CD8-positive, alpha-beta memory T cell (primary cell): ENCODE measurements around the gene PTPN14. TPM values are rescaled to one million over a fixed set of nuclear protein-coding genes. Genes with fewer than 3 reads are reported as not detected.

Source experiments
- CTCF ChIA-PET: fragments of 350-600 bp; sonication (Branson Sonifier 250); formaldehyde crosslinking; loops from one replicate; lab custom pipeline; 2021; ENCODE audit warnings: antibody characterized with exemption; lab: Charles Lee
- POLR2A ChIA-PET: fragments of 350-600 bp; sonication (Branson Sonifier 250); formaldehyde crosslinking; loops from one replicate; lab custom pipeline; 2021; ENCODE audit warnings: antibody characterized with exemption; lab: Charles Lee
- DNase-seq, 5 donors: peaks; one replicate each; pipeline versions ENCODE4 v3.0.0 to v3.0.0-alpha.2; 2020 to 2022; ENCODE audit warnings: mixed read lengths in 1 of 5
- H3K27ac ChIP-seq: one replicate; pipeline ENCODE4 v1.7.0; 2013; ENCODE audit warnings: low read depth, mild to moderate bottlenecking, low read length, moderate library complexity
- H3K27me3 ChIP-seq: 2 replicates; pipeline ENCODE4 v1.7.0; 2013; ENCODE audit warnings: low read length, mild to moderate bottlenecking; ENCODE audit not compliant: insufficient read depth, poor library complexity, severe bottlenecking
- H3K36me3 ChIP-seq: 2 replicates; pipeline ENCODE4 v1.7.0; 2013; ENCODE audit warnings: mild to moderate bottlenecking, low read length, moderate library complexity; ENCODE audit not compliant: insufficient read depth
- H3K4me1 ChIP-seq: 2 replicates; pipeline ENCODE4 v1.7.0; 2013; ENCODE audit warnings: mild to moderate bottlenecking, low read length, moderate library complexity; ENCODE audit not compliant: insufficient read depth
- H3K4me3 ChIP-seq: 2 replicates; pipeline ENCODE4 v1.7.0; 2013; ENCODE audit warnings: mild to moderate bottlenecking, low read length
- H3K9me3 ChIP-seq: 2 replicates; pipeline ENCODE4 v1.7.0; 2013; ENCODE audit warnings: mild to moderate bottlenecking, low read length
- H3K27ac Mint-ChIP-seq, 8 donors: one replicate each; pipeline ENCODE4 v1.8.0; 2020 to 2021; ENCODE audit warnings: mixed read lengths in 8 of 8, mild to moderate bottlenecking in 6 of 8, inconsistent platforms in 3 of 8, moderate library complexity in 3 of 8
- H3K27me3 Mint-ChIP-seq, 2 donors: one replicate each; pipeline ENCODE4 v1.8.0; 2020 to 2021; ENCODE audit warnings: mixed read lengths in 2 of 2, mild to moderate bottlenecking in 1 of 2, moderate library complexity in 1 of 2
- H3K36me3 Mint-ChIP-seq, 3 donors: one replicate each; pipeline ENCODE4 v1.8.0; 2020 to 2021; ENCODE audit warnings: mixed read lengths in 3 of 3, inconsistent platforms in 1 of 3, mild to moderate bottlenecking in 1 of 3
- H3K4me1 Mint-ChIP-seq, 3 donors: one replicate each; pipeline ENCODE4 v1.8.0; 2020 to 2021; ENCODE audit warnings: mixed read lengths in 3 of 3, inconsistent platforms in 1 of 3, mild to moderate bottlenecking in 1 of 3
- H3K4me3 Mint-ChIP-seq, 7 donors: one replicate each; pipeline ENCODE4 v1.8.0; 2020 to 2021; ENCODE audit warnings: mixed read lengths in 7 of 7, mild to moderate bottlenecking in 6 of 7, moderate library complexity in 4 of 7, inconsistent platforms in 2 of 7
- H3K9me3 Mint-ChIP-seq, 5 donors: one replicate each; pipeline ENCODE4 v1.8.0; 2020 to 2022; ENCODE audit warnings: mixed read lengths in 5 of 5, mild to moderate bottlenecking in 3 of 5, moderate library complexity in 2 of 5, inconsistent platforms in 1 of 5
- polyA plus RNA-seq: library from polyadenylated mRNA; unstranded; fragments of 300-500 nt; fragmentation: Illumina TruSeq; gene quantifications from one replicate; pipeline ENCODE4 v1.2.3, GENCODE V29; 2021
- total RNA-seq, 2 experiments: library from RNA; stranded (reverse); gene quantifications; one replicate each; pipeline ENCODE4 v1.2.3, GENCODE V29; 2021

The PTPN14 gene
- total and polyA plus RNA-seq, 3 experiments from 2014 or later, result 0.70 to 0.91 (median 0.79) TPM

GRCh38 chr1:214326406-214326805, 225.0 kb downstream of the PTPN14 start:
- peak overlapping the region in 4 of 8 donors; percentile 6 to 57 (median 32) for H3K27ac Mint-ChIP-seq
- ChIA-PET POLR2A (interaction anchor here (1.2 kb wide), 1 partner anchor 13 kb away, joined by 6 read pairs; no protein-coding TSS in a partner anchor), CTCF (interaction anchor here (1.0 to 11.2 kb wide), 6 partner anchors 11 to 112 kb away, joined by 3 to 356 read pairs (median 10); no protein-coding TSS in a partner anchor)
- DNase-seq, result no peak
- no peak overlapping the region for H3K4me3 ChIP-seq
- H3K36me3 ChIP-seq, result peaks cover 13% of the 10 kb centered on the region
- H3K27ac ChIP-seq, result no peak overlapping the region
- H3K9me3 ChIP-seq, result no peaks in the 10 kb centered on the region
- H3K36me3 Mint-ChIP-seq, result peaks cover 0 to 87% (median 10%) of the 10 kb centered on the region in 3 donors
- H3K27me3 ChIP-seq, result no peaks in the 10 kb centered on the region
- H3K4me1 Mint-ChIP-seq, result peaks cover 0 to 9% (median 2%) of the 10 kb centered on the region in 3 donors
- H3K27me3 Mint-ChIP-seq, result no peaks in the 10 kb centered on the region
- no peak overlapping the region for H3K4me3 Mint-ChIP-seq
- no peaks in the 10 kb centered on the region for H3K9me3 Mint-ChIP-seq
- no peaks in the 10 kb centered on the region for H3K4me1 ChIP-seq

DNA sequence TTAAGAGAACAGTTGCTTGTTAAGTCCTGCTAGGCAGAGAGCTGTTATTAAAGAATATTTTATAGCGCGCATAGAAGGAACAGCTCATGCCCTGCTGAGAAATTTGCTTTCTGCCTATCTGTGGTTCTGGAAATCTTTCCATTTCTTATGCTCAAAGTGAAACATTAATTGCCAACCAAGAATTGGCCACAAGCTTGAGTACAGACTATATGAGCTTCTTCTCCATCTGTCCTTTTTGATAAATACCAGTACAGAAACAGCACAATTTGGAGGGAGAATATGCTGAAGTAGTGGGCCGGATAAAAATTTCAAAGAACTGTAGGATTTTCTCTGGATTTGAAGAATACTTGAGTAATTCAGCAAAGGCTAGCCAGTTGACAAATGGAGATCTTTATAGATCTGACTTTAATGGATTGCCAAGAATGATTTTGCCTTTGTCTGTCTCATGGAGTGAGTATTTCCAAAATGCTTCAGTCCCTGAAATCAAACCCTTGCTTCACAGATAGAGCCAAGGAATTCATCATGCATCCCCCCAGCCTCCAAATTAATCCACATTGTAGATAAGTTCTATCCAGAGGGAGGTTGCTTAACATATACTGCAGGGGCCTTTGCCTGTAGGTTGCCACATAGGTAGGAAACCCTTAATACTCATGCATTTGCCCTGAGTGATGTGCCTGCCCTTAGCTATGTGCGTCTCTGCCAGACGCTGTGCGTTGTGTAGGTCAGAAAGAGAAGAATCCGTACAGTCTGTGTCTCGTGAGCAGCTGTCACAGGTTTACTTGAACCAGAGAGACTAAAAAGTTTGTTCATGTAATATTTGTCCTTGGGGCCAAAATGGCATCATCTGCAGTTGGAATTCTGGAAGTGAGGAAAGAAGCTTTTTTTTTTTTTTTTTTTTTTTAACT, 226.3 kb downstream of the PTPN14 start:
- Histone ChIP-seq H3K27ac (no peak overlapping the region), H3K4me1 (no peaks in the 10 kb centered on the region), H3K27me3 (no peaks in the 10 kb centered on the region), H3K36me3 (peaks cover 13% of the 10 kb centered on the region), H3K9me3 (no peaks in the 10 kb centered on the region), H3K4me3 (no peak overlapping the region)
- Mint-ChIP-seq H3K4me1 (peaks cover 0 to 9% (median 2%) of the 10 kb centered on the region in 3 donors), H3K9me3 (no peaks in the 10 kb centered on the region), H3K27me3 (no peaks in the 10 kb centered on the region), H3K27ac (peak overlapping the region in 3 of 8 donors; percentile 10 to 70 (median 58)), H3K4me3 (no peak overlapping the region), H3K36me3 (peaks cover 0 to 81% (median 10%) of the 10 kb centered on the region in 3 donors)
- ChIA-PET CTCF (interaction anchor here (1.0 to 11.2 kb wide), 5 partner anchors 9 to 111 kb away, joined by 3 to 356 read pairs (median 4); no protein-coding TSS in a partner anchor), POLR2A (interaction anchor here (0.7 to 1.2 kb wide), 2 partner anchors 12 to 58 kb away, joined by 5 to 6 read pairs; no protein-coding TSS in a partner anchor)
- DNase-seq, result no peak

GRCh38 chr1:214321705-214322453, 229.5 kb downstream of the PTPN14 start:
- Mint-ChIP-seq H3K4me1 (no peaks in the 10 kb centered on the region), H3K27ac (peak overlapping the region in 2 of 8 donors; percentile 7 to 22), H3K4me3 (no peak overlapping the region), H3K27me3 (no peaks in the 10 kb centered on the region), H3K9me3 (no peaks in the 10 kb centered on the region), H3K36me3 (peaks cover 0 to 81% (median 19%) of the 10 kb centered on the region in 3 donors)
- no peaks in the 10 kb centered on the region for H3K27me3 ChIP-seq
- H3K36me3 ChIP-seq, result peaks cover 11% of the 10 kb centered on the region
- no peaks in the 10 kb centered on the region for H3K9me3 ChIP-seq
- DNase-seq, result no peak
- ChIA-PET POLR2A (interaction anchor here (0.5 kb wide), 1 partner anchor 38 kb away, joined by 5 read pairs; no protein-coding TSS in a partner anchor), CTCF (interaction anchor here (0.7 to 1.6 kb wide), 2 partner anchors 12 to 60 kb away, joined by 3 to 5 read pairs; no protein-coding TSS in a partner anchor)
- H3K4me1 ChIP-seq, result no peaks in the 10 kb centered on the region
- no peak overlapping the region for H3K27ac ChIP-seq
- no peak overlapping the region for H3K4me3 ChIP-seq

GRCh38 chr1:214319938-214320337, 231.5 kb downstream of the PTPN14 start:
- Histone ChIP-seq H3K4me1 (no peaks in the 10 kb centered on the region), H3K9me3 (no peaks in the 10 kb centered on the region), H3K27me3 (no peaks in the 10 kb centered on the region), H3K36me3 (peaks cover 19% of the 10 kb centered on the region), H3K27ac (no peak overlapping the region), H3K4me3 (no peak overlapping the region)
- Mint-ChIP-seq H3K27ac (peak overlapping the region in 2 of 8 donors; percentile 34 to 38), H3K4me3 (no peak overlapping the region), H3K4me1 (no peaks in the 10 kb centered on the region), H3K36me3 (peaks cover 6 to 84% (median 20%) of the 10 kb centered on the region in 3 donors), H3K27me3 (no peaks in the 10 kb centered on the region), H3K9me3 (no peaks in the 10 kb centered on the region)
- POLR2A ChIA-PET, result no interaction called here
- CTCF ChIA-PET, result interaction anchor here (7.5 to 11.1 kb wide), 2 partner anchors 10 to 58 kb away, joined by 38 to 80 read pairs; no protein-coding TSS in a partner anchor
- no peak for DNase-seq

DNA sequence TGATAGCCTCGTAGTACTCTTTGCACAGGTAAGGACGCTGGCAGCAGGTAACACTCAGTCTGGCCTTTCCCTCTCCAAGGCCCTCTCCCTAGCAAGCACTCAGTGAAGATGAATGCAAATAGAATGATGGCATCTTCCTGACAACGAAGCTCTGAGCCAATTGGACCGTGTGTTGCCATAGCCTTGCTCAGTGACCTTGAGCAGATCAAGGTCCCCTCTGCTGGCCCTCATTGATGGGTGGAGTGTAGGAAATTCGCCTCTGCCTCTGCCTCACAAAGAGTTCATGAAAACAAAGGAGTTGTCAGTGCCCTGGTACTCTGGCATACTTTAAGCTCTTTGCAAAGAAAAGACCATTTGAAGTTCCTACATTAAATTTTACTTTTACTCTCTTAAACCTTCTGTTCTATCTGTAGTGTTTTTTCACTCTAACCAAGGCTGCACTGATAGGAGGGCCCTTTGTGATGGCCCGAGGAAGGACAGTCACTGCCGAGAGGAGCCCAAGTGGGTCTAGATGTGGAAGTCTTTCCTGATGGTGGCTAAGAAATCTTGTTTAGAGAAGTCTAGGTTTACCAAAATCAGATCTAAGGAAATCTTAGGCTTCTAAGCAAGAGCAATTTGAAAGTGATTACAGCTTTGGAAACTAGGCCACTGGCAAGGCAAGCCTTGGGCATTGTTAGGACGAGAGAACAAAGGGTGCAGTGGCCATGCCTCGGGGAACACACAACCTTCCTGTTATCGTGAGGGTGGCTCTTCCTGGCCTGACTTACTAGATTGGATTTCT, 232.3 kb downstream of the PTPN14 start:
- ChIA-PET CTCF (interaction anchor here (0.6 to 11.1 kb wide), 3 partner anchors 10 to 81 kb away, joined by 3 to 80 read pairs (median 38); no protein-coding TSS in a partner anchor), POLR2A (no interaction called here)
- H3K4me1 Mint-ChIP-seq, result no peaks in the 10 kb centered on the region

GRCh38 chr1:214318356-214318755, 233.0 kb downstream of the PTPN14 start:
- Mint-ChIP-seq H3K27me3 (no peaks in the 10 kb centered on the region), H3K4me3 (no peak overlapping the region), H3K9me3 (no peaks in the 10 kb centered on the region), H3K4me1 (peaks cover 0 to 4% (median 0%) of the 10 kb centered on the region in 3 donors), H3K36me3 (peaks cover 9 to 81% (median 21%) of the 10 kb centered on the region in 3 donors), H3K27ac (peak overlapping the region in 2 of 8 donors; percentile 31 to 41)
- peaks cover 20% of the 10 kb centered on the region for H3K36me3 ChIP-seq
- H3K27ac ChIP-seq, result no peak overlapping the region
- no peak for DNase-seq
- no peaks in the 10 kb centered on the region for H3K27me3 ChIP-seq
- H3K4me3 ChIP-seq, result no peak overlapping the region
- POLR2A ChIA-PET, result no interaction called here
- no peaks in the 10 kb centered on the region for H3K4me1 ChIP-seq
- CTCF ChIA-PET, result interaction anchor here (0.6 to 11.1 kb wide), 3 partner anchors 11 to 80 kb away, joined by 3 to 80 read pairs (median 38); no protein-coding TSS in a partner anchor
- H3K9me3 ChIP-seq, result no peaks in the 10 kb centered on the region

More for the DNA sequence above, 232.3 kb downstream of the PTPN14 start:
- Histone ChIP-seq H3K27me3 (no peaks in the 10 kb centered on the region), H3K36me3 (peaks cover 20% of the 10 kb centered on the region), H3K27ac (no peak overlapping the region), H3K9me3 (no peaks in the 10 kb centered on the region), H3K4me1 (no peaks in the 10 kb centered on the region), H3K4me3 (no peak overlapping the region)
- no peaks in the 10 kb centered on the region for H3K27me3 Mint-ChIP-seq
- H3K4me3 Mint-ChIP-seq, result no peak overlapping the region
- peak overlapping the region in 2 of 8 donors; percentile 17 to 58 for H3K27ac Mint-ChIP-seq
- H3K9me3 Mint-ChIP-seq, result no peaks in the 10 kb centered on the region
- H3K36me3 Mint-ChIP-seq, result peaks cover 6 to 80% (median 18%) of the 10 kb centered on the region in 3 donors
- no peak for DNase-seq

DNA sequence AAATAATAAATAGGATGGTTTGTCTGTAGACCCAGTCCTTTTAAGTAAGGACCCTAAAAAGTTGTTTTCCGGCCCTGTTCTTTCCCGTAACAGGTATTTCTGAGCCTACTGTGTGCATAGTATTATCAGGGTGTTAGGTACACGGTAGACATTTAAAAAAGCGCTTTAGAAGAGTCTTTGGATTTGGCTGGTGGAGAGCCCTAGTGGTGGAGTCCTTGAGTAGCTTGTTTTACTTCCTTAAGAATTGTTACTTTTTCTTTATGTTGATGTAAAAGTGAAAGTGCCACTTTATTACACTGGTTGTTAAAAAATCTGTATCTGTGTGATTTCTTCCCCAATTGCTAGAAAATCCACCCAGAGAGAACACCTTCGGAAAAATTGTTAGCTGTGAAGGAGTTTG, 233.7 kb downstream of the PTPN14 start:
- peaks cover 9 to 75% (median 22%) of the 10 kb centered on the region in 3 donors for H3K36me3 Mint-ChIP-seq
- peaks cover 18% of the 10 kb centered on the region for H3K36me3 ChIP-seq
- H3K4me3 ChIP-seq, result no peak overlapping the region
- H3K9me3 Mint-ChIP-seq, result no peaks in the 10 kb centered on the region
- H3K9me3 ChIP-seq, result no peaks in the 10 kb centered on the region
- H3K27ac ChIP-seq, result no peak overlapping the region
- CTCF ChIA-PET, result interaction anchor here (7.5 to 11.1 kb wide), 2 partner anchors 12 to 56 kb away, joined by 38 to 80 read pairs; no protein-coding TSS in a partner anchor
- no peak overlapping the region for H3K4me3 Mint-ChIP-seq
- H3K27me3 ChIP-seq, result no peaks in the 10 kb centered on the region
- H3K27me3 Mint-ChIP-seq, result no peaks in the 10 kb centered on the region
- no peaks in the 10 kb centered on the region for H3K4me1 ChIP-seq
- POLR2A ChIA-PET, result no interaction called here
- DNase-seq, result no peak
- no peak overlapping the region for H3K27ac Mint-ChIP-seq
- peaks cover 0 to 5% (median 0%) of the 10 kb centered on the region in 3 donors for H3K4me1 Mint-ChIP-seq
